ENCODE data around the gene MAP3K7.

MAP3K7 gene

DNA sequence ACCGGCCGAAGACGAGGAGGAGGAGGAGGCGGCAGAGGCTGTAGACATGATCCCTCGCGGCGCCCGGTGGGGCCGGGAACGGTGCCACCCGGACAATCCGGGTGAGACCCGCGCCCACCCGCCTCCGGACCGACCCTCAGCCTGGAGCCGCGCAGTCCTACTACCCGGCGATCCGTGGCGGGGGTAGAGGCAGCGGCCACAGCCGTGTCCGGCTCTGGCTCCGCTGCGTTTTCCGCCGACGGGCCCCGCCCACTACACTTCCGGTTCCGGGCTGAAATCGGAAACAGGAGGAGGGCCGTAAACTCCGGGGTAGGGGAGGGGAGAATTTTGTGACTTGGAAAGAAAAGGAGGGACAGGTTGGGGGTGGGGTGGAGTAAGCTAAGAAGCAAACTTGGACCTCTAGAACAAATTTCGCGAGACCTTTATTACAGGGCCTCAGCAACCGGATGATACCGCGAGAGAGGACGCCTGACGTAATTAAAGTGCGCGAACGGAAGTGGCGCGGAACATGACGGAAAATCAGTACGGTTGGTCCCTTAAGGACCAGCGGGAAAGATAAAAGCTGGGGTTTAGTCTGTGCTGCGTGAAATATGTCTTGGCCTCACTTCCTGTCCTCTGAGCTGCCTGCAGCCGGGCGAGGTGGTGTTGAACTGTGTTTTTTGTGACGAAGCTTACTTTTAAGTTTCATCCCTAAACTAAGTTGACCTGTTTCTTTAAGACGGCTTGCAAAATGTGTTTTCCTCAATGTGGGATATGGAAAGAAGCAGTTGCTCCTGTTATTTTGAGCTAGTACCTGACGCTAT lies at the start of gene MAP3K7:
Gene MAP3K7, minus strand, starts transcription at position 237 of the 803 bp plus-strand sequence. Its CDS starts 189 bp downstream, at position 48.
- DNase-seq = peak; percentile 98

DNA sequence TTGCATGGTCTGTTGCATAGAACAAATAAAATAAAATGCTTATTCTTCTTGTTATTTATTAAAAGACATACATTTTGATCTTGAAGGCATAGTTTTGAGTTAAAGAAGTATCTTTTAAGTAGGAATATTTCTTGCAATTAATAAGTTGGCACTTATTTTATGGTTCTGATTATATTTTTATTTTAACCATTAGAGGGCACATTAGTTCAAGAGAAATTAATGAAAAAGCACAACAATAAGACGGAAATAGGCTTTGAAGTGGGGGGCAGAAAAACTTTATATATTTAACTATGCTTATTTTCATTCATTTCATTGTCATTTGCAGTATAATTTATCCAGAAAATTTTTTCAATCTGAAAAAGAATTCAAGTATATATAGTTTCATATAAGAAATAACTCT lies 44.2 kb upstream of the MAP3K7 start:
- DNase-seq = no peak

DNA sequence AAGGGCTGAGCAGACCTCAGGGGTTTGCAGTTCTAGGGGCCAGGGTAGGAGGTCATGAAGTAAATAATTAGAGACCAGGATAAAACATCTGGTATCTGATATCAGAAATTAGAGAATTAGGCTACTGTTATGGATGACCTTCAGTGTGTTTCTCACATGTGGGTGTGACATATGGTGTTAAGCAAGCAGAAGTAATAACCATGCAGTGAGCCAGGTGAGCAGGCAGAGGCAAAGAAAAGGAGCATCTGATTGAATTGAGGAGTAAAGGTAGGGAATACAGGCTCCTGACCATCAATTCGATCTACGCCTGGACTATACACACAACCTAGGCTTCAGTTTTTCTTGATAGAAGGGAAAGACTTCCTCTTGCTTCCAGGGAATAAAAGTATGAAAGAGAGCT lies 34.7 kb upstream of the MAP3K7 start:
- DNase-seq = no peak

DNA sequence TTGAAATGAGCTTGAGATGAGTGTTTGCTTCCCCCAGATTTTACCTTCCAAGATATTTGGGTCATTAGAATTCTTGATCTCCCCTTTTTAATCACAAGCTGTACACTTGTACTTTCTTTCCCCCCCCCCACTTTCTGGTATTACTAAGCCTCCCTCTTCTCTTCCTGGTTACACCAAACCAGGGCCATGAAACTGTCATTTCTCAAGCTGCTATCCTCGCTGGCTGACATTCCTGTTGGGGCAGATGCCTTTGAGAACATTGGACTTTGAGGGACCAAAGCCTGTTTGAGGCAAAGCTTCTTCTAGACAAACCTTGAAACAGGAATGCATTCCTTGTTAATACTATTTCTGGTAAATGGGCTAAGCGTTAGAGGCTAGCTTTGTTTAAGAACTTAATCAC lies 32.3 kb upstream of the MAP3K7 start:
- no peak for DNase-seq

DNA sequence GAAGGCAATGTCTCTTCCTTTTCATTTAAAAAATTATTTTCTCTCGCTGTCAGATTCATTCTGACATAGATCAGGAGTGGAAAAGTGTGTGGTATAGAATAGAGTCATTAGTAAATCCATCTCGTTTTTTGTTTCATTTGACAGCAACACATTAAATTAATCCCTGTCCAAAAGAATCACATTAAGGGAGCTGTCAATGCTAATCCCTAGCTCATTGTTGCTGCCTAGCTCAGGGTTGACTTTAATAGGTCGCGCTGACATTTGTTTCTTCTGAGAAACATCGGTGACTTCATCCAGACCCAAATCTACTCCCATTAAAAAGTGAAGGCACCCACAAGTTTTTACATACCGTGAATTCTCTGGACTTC lies 25.4 kb upstream of the MAP3K7 start:
- no peak for DNase-seq

DNA sequence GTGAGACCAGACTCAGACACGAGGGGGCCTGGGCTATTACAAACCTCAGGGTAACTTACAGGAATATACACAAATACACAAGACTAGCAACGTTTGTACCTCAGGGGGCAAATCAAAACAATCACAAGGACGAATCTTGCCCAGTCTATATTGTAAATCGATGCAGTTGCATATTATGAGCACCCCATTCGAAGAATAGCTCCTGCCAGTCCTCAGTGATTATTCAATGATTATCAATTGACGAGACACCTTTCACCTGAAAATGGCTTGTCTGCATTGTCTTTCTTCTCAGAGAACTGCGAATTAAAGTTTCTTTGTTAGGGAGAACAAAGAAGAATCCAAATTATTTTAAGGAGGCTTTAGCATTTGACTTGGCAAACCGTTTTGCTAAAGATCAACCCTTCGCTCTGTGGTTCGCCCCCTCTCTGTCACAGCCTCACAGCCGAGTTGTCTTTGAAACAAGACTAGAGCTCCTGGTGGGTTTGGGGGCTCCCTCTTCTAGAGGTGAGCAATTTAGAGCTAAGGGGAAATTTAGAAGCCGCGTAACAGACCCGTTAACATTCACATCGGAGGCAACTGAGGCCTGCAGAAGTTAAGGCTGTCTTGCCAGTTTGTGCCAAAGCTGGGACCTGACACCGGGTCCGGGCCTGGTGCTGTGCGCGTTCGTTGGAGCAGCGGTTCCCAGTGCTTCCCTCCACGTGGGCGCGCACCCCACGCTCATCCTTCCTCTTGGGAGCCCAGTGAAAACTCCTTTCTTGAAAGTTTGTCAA lies 24.9 kb upstream of the MAP3K7 start:
- no peak for DNase-seq

DNA sequence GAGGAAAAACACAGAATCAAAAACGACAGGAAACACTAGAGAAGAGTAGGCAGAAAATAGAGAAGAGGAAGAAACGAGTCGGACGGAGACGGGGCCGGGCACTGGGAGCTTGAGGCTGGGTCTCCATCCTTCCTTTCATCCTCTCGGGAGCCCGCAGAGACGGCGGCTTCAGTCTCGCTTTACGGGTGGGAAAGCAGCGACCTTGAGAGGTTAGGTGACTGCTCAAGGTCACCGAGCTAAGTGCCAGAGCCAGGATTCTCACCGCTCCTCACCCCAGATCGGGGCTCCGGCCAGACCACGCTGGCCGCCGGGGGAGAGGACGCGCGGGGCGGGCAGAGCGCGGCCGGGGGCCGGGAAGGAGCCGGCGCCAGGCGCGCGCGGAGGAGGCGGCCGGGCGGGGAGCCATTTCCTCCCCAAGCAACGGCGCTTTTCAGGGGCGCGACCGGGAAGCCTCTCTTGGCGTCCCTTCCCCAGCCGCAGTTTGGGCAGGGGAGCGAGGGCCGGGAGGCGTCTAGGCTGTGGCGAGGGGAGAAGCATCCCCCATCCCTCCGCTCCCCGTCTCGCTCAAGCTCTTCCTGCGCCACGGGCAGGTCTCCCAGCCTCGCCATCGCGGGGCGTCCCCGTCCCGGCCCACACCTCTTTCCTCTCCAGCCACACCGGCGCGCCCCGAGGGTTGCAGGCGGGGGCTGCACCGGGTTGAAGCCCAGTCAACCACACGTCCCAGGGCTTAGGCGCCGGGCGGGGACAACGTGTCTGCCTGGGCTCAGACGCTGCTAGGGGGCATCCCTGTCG lies 24.1 kb upstream of the MAP3K7 start:
- DNase-seq = peak; percentile 14

DNA sequence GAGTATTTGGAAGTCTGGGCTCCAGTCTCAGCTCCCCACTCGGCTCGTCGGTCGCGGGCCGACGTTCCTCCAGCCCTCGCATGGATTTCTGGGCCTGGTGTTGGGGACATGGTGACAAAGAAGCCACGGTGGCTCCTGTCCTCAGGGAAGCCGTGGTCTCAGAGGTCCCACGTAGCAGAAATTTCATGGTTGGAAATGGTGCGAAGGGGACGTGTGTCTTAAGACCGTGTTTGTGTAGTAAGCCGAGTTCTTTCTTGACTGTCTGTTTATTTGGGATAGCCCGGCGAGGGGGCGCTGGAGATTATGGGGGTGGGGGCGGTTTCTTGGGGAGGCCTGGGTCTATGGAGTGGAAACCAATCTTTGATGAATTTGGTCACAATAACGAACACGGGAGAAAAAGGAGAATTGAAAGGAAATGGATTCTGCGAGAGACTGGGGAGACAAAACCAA lies 23.5 kb upstream of the MAP3K7 start:
- DNase-seq = no peak

DNA sequence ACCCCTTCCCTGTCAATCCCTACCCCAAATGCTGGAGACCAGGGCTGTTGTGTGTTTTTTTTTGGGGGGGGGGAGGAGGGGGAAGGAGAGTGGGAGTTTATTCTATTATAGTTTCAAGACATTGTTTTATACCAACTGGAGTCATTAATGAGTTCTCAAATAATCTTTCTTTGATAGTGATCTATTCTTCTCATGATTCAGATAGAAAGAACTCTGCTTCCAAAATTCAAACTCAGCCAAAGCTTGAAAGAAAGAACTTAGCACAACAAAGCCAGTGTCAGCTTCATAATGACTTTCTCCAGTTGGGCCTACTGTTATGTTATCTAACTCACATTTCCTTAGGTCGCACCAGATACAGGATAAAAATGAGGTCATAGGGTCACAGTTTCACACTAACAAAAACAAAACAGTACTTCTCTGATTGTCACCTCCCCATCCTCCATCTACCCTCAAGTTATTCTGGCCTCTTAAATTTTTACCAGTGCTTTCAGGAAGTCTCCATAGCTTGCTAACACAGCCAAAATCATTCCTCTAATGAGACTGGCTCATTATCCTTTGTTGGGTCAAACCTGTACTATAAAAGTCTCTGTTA lies 19.0 kb upstream of the MAP3K7 start:
- DNase-seq = no peak

DNA sequence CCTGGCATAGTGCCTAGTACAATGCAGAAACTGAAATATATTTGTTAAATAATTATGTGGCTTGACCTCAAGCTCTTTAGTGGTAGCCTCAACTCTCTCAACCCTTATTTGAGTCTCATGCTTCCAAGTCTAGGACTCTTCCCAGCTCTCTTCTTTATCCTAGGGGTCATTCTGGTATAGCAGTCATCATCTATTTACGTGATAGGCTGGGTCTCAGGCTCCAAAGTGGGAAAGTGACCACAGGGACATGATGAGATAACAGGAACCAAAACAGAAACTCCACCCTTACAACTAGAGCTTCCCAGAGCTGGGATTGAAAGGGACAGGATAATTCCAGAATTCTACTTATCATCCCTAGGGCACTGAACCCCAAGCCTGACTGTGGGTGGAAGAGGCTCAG lies 17.7 kb upstream of the MAP3K7 start:
- DNase-seq = no peak

DNA sequence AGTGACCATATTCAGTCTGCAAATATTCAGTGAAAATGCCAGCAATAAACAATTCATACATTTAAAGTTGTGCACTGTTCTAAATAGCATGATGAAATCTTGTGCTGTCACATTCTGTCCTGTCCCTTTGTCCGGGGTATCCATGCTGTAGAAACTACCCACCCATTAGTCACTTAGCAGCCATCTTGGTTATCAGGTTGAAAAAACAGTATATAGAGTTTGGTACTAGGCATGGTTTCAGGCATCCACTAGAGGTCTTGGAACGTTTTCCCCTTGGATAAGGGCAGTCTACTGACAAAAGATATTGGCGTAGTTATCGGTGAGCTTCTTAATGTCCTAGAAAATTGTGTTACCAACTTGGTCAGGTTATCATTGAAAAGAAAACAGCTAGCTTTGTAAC lies 12.3 kb upstream of the MAP3K7 start:
- no peak for DNase-seq

DNA sequence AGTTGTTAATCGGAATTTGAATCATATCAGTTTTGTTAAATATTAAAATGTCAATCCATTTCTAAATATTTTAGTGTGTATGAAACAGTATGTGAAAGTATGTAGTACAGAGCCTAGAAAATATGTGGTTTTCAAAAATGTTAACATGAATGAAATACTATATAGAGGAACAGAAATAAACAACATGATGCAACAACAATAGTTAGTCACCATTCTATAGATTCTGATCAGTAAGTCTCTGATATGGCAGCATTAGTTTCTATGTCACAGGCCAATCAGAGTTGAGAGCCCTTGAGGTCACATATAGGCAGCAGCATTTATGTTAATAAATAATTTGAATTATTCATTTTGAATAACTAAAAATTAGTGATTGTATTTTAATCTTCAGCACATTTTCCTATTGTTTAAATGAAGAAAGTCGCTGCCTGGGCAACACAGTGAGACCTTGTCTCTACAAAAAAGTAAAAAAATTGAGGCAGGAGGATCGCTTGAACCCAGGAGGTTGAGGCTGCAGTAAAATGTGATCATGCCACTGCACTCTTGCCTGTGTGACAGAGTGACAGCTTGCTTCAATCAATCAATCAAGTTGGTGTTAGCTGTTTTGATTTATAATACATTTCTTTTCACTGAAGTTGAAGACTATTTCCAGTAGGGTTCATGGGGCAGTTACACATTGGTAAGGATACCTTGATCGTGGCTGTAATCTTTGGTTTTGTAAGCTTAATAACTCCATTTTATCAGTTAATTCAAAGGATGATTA lies 11.5 kb upstream of the MAP3K7 start:
- no peak for DNase-seq

DNA sequence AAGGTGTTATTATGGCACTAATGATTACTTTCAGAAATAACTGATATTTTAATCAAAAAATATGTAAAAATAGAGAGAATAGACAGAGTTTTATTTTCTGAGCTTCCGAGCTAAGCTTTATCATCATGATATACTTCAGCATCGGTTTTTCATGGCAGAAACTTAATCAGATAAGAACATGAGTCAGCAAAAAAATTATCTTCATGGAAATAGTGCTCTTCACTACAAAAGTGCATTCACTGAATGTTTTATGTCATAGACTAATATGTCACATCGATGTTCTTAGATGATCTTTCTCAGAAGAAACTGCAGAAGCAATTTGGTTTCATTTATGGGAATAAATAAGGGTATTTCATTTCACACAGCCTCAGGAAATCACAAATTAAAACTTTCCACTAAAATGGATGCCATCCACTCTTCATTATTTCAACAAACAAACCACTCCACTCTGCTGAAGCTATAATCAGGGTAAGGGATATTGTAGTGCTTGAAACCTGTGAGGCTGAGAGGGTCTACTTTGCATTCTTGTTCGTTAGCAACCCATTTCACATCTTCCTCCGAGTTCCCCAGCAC lies 10.2 kb upstream of the MAP3K7 start:
- no peak for DNase-seq

DNA sequence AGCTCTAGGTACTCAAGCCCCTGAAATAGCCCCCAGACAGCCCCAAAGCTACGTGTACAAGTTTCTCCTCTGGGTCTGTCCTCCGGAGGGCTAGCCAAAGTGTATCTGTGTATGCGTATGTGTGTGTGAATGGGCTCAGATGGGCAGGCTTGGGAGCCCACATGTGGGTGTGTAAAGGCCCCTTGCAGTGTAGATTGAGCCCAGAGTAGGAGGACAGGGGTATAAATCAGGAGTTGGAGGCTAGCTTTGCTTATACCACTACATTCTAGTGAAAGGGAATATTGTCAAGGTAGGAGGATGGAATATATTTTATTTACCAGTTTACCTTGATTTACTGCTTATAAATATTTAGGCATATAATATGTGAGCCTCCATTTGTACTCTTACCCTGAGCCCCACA lies 9.0 kb upstream of the MAP3K7 start:
- DNase-seq = no peak

DNA sequence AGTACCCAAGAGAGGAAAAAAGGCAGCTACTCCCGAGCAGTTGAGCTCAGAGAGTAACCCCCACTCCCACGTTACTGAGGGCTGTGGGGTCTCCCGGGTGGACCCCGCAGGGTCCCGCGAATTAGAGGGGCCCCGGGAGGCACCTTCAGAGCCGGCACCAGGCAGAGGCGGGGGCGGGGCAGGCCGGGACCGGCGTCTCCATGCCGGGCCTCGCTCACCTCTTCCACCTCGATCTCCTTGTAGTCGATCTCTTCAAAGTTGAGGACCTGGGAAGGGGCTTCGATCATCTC lies 381 bp downstream of the MAP3K7 start:
- no peak for DNase-seq

DNA sequence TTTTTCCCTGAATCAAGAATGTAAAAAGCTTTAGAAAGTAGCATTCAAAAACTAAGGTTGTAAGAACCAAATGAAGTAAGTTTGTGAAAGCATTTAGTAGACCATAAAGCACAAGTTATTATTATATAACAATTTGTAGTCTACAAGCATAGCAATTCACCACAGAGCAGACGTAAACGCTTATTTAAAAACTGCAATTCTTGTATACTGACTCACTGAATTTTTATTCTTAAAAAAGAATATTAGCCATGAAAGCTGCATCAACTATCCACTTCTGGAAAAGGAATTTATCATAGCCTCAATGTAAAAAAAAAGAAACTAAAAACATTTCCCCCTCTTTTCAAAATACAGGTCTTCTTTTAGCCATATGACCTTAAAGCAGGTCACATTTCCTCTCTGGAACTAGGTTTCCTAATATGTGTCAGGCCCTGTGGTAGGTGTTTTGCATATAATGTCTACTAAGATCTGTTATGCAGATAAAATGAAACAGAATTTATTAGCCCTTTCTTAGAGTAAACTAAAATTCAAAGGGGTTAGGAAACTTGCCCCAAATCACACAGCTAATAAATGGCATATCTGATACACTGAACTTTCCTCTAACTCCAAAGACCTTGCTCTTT lies 2.1 kb downstream of the MAP3K7 start:
- peak; percentile 15 for DNase-seq

DNA sequence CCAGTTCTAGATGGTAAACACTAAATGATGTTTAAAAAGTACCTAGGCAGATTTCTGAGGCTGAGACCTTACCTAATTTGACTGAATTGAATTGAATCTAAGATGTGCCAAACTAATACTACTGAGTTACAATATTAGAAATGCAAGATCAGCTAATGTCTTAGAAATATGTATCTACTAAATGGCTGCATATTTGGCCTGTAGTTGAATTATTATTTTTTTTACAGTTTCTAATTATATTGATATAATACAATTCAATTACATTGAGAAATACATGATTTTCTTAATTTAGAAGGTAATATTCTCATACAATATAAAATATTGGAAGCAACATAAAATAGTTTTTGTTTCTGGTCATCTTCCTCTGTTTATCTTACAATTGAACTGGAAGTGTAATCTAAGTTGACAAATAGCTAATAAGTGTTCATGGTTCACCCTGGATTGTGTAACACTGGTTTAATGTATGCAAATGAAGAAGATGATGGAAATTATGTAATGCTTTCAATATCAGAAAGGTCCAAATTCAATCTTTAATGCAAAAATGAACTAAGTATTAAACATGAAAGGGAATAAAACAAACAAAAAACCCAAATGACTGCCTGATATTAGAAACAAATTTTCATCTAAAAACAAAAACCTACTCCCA lies 2.9 kb downstream of the MAP3K7 start:
- no peak for DNase-seq

DNA sequence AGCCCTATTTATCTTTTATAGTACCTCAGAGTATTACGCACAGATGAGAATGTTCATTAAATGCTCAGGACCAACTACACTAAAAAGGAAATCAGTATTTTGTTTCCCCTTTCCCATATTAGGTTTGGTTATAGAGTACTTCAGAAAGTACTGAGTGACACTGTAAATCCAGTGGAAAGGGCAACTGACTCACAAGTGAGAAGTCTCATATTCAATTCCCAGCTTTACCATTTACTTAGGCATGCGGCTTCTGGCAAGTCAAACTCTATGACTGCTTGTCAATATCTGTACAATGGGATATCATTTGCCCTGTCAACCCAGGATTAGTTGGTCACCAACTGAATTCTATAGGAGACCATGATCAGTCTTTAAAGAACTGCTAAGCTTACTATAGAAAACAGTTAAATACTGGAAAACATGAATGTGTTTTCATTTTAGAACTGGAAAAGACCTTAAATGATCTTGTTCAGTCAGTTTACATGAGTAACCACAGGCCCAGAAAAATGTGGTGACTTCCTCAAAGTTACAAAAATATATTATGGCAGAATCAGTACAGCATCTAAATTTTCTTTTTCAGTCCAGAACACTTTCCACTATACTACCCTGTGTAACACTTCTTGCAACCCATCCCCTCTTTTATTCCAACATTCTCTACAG lies 3.6 kb downstream of the MAP3K7 start:
- DNase-seq = no peak

DNA sequence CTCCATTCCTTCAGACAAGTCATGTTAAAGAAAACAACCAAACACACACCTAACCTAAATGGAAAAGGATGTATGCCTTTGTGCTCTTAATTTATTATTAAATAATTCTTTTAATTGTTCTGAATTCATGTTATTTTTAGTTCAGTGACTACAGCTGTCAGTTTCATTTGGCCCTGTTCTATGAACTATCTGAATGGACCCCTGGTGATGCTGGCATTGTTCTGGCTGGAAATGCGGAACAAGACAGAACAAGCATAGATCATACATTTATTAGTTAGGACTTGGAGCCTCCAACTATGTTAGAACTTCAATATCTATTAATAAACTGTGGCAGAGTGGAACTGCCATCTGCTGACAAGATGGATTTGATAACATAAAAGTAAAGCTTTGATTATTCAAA lies 5.7 kb downstream of the MAP3K7 start:
- no peak for DNase-seq

DNA sequence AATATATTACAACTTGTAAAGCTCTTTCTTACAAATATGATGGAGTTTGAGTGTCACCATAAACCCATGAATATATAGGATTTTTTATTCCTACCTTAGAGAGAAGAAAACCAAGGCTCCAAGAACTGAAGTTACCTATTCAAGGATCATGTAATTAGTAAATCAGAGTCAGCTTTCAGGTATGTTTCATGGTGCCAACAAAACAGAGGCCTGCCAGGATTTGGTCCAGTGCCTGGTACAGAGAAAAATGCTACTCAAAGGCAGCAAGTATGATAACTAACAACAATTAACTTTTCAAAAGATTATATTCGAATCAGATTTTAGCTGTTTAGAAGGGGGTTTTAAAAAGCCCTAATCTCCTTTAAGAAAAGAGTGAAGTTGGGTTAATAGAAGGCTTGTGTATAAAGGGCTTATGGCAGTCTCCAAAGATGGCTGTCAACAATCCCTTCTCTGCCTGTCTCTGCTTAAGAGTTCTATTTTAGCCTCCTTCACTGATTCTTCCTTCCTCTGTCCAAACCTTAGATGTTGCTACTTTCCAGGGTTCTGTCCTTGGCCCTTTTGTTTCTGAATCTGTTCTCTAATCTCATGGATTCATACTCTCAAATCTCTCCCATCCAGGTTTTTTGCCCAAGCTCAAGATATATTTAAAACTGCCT lies 7.8 kb downstream of the MAP3K7 start:
- DNase-seq = no peak

All from fibroblast of skin of right quadriceps (primary cell).